NCI-H2171 treated with DMSO at 0.1 percent for 48 hours (cell line): Measurements from ENCODE around the gene LENEP.

Experiments used
- DNase-seq: peaks from one replicate; lab custom pipeline; 2025; lab: John Stamatoyannopoulos, UW

Gene LENEP

GRCh38 chr1:154998818-154999570, 5.6 kb downstream of the LENEP start:
- DNase-seq = peak; percentile 91

DNA sequence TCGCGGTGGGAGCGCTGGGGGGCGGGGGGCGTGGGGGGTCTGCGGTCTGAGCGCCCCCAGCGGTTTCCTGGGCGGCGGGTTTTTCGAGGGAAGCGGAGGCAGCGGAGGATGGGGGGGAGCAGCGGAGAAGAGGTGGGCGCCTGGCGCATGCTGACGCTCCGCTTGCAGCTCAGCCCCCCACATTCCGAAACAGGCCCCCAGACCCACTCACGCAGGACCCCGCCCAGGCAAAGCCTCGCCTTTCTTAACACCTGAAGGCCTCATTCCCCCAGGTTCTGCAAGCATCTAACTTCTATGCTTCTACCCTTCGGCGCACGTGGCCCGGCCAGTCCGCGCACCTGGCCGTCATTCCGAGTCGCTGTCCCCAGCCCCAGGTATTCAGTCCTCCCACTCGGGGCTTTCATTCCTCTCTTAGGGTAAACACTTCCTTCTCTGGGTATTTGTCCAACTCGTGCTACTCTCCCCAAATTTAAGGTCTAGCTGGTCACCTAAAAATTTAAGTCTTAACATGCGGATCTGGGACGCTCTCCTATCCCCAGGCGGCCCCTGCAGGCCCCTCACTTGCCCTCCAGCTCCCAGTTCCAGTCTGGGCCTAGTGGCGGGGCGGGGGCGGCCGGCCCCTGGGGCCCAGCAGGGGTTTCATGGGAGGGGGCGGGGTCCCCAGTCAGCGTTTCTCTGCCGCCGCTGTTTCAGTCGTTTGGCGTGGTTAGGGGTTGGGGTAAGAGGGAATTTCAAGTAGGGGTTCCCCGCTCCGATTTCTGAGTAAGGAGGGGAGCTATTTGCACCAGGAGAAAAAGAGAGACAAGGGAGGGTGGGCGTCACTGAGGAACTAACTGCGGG, 6.4 kb downstream of the LENEP start:
- peak; percentile 65 for DNase-seq

- no peak for DNase-seq
Measured at GRCh38 chr1:155000411-155000725, 7.0 kb downstream of the LENEP start.

DNA sequence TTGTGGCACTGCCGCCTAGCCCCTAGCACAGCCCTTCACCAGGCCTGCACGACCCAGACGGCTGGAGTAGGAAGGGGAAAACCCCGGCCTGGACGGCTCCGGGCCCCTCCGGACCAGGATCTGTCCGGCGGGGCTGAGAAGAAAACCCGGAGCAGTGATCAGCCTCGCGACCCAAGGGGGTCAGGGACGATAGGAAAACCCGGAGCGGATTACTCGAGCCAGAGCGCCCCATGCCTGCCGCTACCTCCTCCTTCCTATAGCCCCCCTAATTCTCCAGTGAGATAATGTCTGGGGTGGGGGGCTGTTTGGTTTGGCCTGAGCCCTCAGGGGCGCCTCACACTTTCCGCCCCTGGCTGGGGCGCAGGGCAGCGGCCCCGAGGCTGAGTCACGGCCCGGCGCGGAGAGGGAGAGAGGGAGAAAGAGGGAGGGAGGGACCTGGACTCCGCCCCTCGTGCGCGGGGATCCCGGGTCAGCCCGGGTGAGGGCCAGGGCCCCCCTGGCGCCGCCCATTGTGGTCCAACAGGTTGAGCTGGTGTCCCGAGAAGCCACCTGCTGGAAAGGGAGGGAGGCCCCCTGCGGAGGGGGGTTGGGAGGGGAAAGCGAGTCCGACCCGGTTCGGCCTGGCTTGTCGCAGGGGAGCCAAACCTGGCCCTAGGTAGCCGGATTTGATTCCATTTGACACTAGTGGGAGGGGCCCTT, 7.5 kb downstream of the LENEP start:
- peak; percentile 84 for DNase-seq

DNA sequence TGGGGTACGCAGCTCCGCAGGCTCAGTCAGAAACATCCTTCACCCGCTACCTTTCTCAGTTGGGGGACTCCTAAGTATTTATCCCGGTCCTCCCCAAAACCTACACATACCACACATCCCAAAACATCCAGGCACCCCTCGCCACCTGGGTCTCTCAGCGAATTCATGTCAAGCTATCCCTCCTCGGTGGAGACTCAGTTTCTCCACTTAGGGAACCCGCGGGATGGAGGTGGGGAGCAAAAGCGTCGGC, 8.0 kb downstream of the LENEP start:
- DNase-seq = peak; percentile 84

DNA sequence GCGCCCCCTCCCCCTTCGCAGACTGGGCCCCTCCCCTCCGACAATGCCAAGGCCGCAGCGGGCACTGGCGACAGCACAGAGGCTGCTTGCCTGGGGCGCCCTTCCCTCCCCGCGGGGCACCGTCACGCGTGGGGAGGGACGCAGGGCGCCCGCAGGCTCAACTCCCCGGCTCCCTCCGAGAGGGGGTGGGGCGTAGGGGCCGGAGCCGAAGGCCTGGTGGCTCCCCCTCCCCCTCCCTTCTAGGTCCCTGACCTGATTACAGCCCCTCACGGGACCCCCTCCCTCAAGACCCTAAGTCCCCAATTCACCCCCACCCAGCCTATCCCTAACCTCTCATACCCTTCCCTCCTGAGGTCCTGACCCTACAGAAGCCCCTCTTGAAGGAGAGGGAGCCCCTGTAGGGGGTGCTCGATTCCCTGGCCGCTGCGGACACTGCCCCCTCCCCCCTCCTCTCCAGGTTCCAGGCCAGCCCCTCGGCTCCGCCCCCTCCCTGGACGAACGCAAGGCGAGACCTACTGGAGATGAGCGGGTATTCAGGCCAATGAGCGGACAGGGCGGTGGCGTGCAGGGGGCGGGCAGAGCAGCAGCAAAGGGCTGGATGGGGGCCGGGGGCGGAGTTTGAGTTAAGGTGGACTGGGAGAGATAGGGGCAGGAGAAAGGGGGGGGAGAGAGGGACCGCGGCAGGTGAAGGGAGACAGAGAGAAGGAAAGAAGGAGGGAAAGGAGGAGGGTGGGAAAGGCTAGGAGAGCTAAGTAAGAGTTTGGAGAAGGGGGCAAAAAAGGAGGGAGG, 8.5 kb downstream of the LENEP start:
- peak; percentile 97 for DNase-seq

GRCh38 chr1:155002464-155003226, 9.3 kb downstream of the LENEP start, which contains the start of gene ZBTB7B:
Gene ZBTB7B, plus strand, starts transcription at chr1:155002802. Its CDS starts 11,859 bp downstream, at chr1:155014661.
- DNase-seq = no peak

- peak; percentile 37 for DNase-seq
Measured at GRCh38 chr1:155003227-155003765, 9.9 kb downstream of the LENEP start.

GRCh38 chr1:155003766-155004351, 10.5 kb downstream of the LENEP start:
- DNase-seq = peak; percentile 38

GRCh38 chr1:155004352-155005075, 11.1 kb downstream of the LENEP start:
- DNase-seq = no peak

DNA sequence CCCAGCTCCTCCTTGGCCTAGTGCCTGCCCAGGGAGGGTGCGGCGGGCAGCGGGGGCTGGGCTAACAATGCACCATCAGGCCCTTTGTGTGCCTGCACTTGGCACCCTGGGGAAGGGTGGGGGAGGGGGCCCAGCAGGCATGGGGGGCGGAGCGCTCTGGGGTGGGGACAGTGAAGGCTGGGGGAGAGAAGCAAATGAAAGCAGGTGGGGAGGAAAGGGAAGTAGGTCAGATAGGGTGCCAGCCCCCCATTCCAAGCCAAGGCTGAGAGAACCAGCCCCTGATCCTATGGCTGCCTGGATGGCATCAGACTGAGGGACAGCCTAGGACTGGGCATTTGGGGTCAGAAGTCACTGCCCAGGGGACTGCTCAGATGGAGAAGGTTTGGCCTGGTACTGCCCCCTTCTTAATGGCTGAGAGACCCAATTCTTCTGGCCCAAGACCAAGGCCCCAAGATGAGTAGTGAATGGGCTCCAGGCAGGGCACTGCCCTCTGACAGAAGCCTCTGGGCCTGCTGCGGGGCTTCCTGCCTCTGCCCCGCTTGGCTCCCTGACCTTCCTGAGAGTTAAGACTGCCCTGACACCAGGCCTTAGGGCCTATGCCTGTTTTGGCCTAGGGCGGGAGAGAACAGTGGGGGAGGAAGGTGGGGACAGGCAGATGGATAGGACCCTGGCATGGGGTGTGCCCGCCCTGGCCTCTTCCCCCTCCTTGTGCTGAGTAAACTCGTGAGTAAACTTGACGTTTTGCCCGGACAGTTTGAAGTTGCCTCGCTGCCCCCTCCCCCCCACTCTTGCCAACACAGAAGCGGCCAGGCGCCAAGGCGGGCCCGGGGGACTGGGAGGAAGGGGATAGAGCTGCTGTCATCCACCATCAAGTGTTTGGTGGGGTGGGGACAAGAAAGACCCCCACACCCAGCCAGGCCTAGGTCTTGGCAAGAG, 12.0 kb downstream of the LENEP start:
- no peak for DNase-seq

- peak; percentile 42 for DNase-seq
Measured at GRCh38 chr1:155006601-155007101, 13.3 kb downstream of the LENEP start.

DNA sequence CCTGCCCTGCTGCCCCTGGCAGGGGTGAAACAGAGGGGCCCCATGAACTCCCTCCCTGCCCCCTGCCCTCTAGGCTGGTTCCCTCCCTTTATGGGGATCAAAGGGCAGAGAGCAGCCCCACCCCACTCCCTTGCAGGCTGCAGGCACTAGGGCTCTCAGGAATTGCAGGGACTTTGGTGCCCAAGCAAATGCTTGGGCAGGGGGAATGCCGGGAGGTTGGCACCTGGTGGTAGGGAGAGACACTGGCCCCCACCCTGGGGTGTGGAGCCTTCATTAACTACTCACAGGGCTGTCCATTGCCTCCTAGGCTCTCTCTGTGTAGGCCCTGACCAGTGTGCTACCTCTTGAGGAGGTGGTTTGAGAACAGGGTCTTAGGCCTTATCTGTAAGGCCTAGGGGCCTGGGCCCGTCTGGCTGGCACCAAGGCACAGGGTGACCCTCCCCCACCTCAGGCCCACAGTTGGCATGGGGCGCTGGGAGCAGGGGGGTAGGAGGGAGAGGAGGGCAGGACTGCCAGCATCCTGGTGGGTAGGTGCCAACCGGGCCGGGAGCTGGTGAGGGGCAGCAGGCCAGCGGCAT, 14.0 kb downstream of the LENEP start:
- DNase-seq = no peak

DNA sequence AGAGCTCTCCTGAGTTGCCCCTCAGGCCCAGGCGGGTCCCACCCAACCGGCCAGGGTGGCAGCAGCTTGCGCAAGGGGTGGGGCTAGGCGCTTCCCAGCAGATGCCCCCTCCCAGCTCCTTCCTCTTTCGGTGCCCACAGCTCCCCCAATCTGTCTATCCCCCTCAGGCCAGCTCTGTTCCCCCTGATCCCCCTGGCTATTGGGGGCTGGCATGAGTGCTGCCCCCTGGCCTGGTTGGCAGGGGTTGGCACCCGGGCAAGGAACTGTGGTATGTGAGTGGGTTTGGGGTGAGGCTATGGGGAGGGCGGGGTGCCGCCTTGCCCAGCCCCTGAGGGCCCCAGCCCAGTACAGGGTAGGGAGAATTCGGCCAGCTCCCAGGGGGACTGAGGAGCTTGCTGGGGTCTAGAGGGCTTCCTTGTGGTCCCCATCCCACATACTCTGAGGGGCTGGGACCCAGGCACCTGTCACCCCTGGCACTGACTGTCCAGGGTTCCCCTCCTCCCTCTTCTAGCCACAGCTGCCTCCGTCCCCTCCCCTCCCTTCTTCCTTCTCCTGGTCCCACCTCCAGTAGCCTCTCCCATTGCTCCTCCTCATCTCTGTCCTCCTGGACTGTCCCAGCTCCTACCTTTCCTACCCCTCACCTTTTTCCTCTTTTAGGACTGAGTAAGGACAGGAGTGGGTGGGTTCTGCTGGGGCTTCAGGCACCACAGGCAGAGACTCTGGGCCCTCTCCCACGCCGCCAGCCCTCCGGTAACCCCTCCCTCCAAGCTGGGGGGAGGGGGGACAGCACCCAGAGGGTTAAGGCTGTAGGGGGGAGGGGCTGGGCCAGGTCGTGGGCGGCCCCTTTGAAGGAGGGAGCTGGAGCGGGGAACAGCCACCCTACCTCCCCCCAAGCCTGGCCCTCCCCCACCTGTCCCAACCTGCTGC, 14.9 kb downstream of the LENEP start:
- DNase-seq = no peak

GRCh38 chr1:155009221-155009711, 15.9 kb downstream of the LENEP start:
- no peak for DNase-seq

DNA sequence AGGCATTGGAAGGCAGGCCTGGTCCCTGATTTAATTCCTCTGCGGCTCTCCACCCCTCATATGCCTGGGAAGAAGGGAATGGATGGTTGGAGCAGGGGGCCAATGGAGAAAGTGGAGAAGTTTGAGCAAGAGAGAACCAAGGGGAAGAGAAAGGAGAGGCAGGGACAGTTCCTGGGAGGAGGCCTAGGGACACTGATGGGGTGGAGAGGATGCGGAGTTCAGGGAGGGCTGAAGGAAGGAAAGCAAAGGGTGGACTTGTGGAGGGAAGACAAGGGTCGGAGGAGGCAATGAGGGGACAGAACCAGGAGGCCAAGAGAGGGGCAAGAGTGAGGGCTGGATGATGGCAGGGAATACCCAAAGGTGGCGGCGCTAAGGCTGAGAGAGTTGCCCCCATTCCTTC, 16.4 kb downstream of the LENEP start:
- DNase-seq = no peak
